ENCODE data around the gene ABHD11. TPM values are rescaled to one million over a fixed set of nuclear protein-coding genes. Genes with fewer than 3 reads are reported as not detected.
"Not testable (repeated sequence)": the region's sequence is repeated elsewhere in the genome, so short reads cannot be mapped to it uniquely, and the experiment has no call there.

The ABHD11 gene
- total RNA-seq, 1 donor from 2014 or later, result 23.3 TPM

GRCh38 chr7:73721377-73721817, 17.2 kb downstream of the ABHD11 start:
- peaks cover 8% of the 10 kb centered on the region for H3K27me3 Mint-ChIP-seq (ENCODE audit: low read depth)
- H3K4me1 Mint-ChIP-seq, result peaks cover 8% of the 10 kb centered on the region
- TF ChIP-seq CTCF (conservative IDR thresholded peaks at IDR 0.05), result no peak
- no peak for DNase-seq (ENCODE audit: low read depth, low spot score)
- no peak overlapping the region for H3K27ac Mint-ChIP-seq (ENCODE audit: unreplicated experiment)
- no peaks in the 10 kb centered on the region for H3K9me3 Mint-ChIP-seq
- peak overlapping the region; percentile 88 for H3K4me3 Mint-ChIP-seq
- H3K36me3 Mint-ChIP-seq (ENCODE audit: low read depth), result no peaks in the 10 kb centered on the region

GRCh38 chr7:73720443-73720842, 18.2 kb downstream of the ABHD11 start:
- H3K4me3 Mint-ChIP-seq, result peak overlapping the region; percentile 88
- H3K27me3 Mint-ChIP-seq (ENCODE audit: low read depth); H3K36me3 Mint-ChIP-seq (ENCODE audit: low read depth); DNase-seq (ENCODE audit: low read depth, low spot score); H3K9me3 Mint-ChIP-seq; H3K27ac Mint-ChIP-seq (ENCODE audit: unreplicated experiment): not testable (repeated sequence)
- peaks cover 16% of the 10 kb centered on the region for H3K4me1 Mint-ChIP-seq

- no peaks in the 10 kb centered on the region for H3K9me3 Mint-ChIP-seq
- no peaks in the 10 kb centered on the region for H3K36me3 Mint-ChIP-seq (ENCODE audit: low read depth)
- H3K27ac Mint-ChIP-seq (ENCODE audit: unreplicated experiment), result no peak overlapping the region
- peak overlapping the region; percentile 88 for H3K4me3 Mint-ChIP-seq
- H3K27me3 Mint-ChIP-seq (ENCODE audit: low read depth), result peaks cover 8% of the 10 kb centered on the region
- peaks cover 17% of the 10 kb centered on the region for H3K4me1 Mint-ChIP-seq
- TF ChIP-seq CTCF (conservative IDR thresholded peaks at IDR 0.05), result no peak
- DNase-seq (ENCODE audit: low read depth, low spot score), result no peak
These were observed 18.8 kb downstream of the ABHD11 start for GRCh38 chr7:73719806-73720169.

- Mint-ChIP-seq H3K27ac (ENCODE audit: unreplicated experiment) (no peak within 1 kb of the TSS), H3K36me3 (ENCODE audit: low read depth) (no peaks in the 10 kb centered on the region), H3K9me3 (no peaks in the 10 kb centered on the region), H3K4me3 (peak within 1 kb of the TSS; percentile 88), H3K27me3 (ENCODE audit: low read depth) (peaks cover 8% of the 10 kb centered on the region), H3K4me1 (peaks cover 17% of the 10 kb centered on the region)
- peak; percentile 61 for DNase-seq (ENCODE audit: low read depth, low spot score)
- TF ChIP-seq CTCF (conservative IDR thresholded peaks at IDR 0.05), result no peak
These were observed 19.4 kb downstream of the ABHD11 start, which contains the start of gene STX1A for GRCh38 chr7:73718905-73719805. STX1A (minus strand) TSS chr7:73719669; CDS start chr7:73719631, 38 bp downstream.

GRCh38 chr7:73718438-73718881, 20.1 kb downstream of the ABHD11 start:
- Mint-ChIP-seq H3K4me3 (peak overlapping the region; percentile 74), H3K9me3 (no peaks in the 10 kb centered on the region), H3K4me1 (peaks cover 17% of the 10 kb centered on the region), H3K27ac (ENCODE audit: unreplicated experiment) (no peak overlapping the region), H3K27me3 (ENCODE audit: low read depth) (peaks cover 8% of the 10 kb centered on the region), H3K36me3 (ENCODE audit: low read depth) (no peaks in the 10 kb centered on the region)
- no peak for DNase-seq (ENCODE audit: low read depth, low spot score)
- TF ChIP-seq CTCF (conservative IDR thresholded peaks at IDR 0.05), result no peak

- Mint-ChIP-seq H3K27ac (ENCODE audit: unreplicated experiment) (no peak overlapping the region), H3K4me3 (peak overlapping the region; percentile 79), H3K27me3 (ENCODE audit: low read depth) (peaks cover 8% of the 10 kb centered on the region), H3K4me1 (peaks cover 17% of the 10 kb centered on the region), H3K36me3 (ENCODE audit: low read depth) (no peaks in the 10 kb centered on the region), H3K9me3 (no peaks in the 10 kb centered on the region)
- no peak for DNase-seq (ENCODE audit: low read depth, low spot score)
- TF ChIP-seq CTCF (conservative IDR thresholded peaks at IDR 0.05), result no peak
These were observed 20.6 kb downstream of the ABHD11 start for GRCh38 chr7:73717991-73718405.

All from neural crest cell (in vitro differentiated cells).